Neural progenitor cell (in vitro differentiated cells): ENCODE data around the gene MIS18A.

ENCODE experiments used
- EZH2 ChIP-seq: fragments of 200-600 bp; sonication (generic); IDR thresholded peaks from 2 replicates; pipeline ENCODE4 v1.6.1; 2017; ENCODE audit warnings: antibody characterized with exemption, mild to moderate bottlenecking, moderate library complexity
- EZH2phosphoT487 ChIP-seq: fragments of 200-600 bp; sonication (generic); IDR thresholded peaks from 2 replicates; pipeline ENCODE4 v1.6.1; 2017; ENCODE audit warnings: antibody characterized with exemption
- TF ChIP-seq, protein P1 (sequence below): fragments of 200-600 bp; sonication (generic); IDR thresholded peaks from 2 replicates; pipeline ENCODE4 v1.5.1; 2017; ENCODE audit warnings: antibody characterized with exemption, mild to moderate bottlenecking

DNA sequence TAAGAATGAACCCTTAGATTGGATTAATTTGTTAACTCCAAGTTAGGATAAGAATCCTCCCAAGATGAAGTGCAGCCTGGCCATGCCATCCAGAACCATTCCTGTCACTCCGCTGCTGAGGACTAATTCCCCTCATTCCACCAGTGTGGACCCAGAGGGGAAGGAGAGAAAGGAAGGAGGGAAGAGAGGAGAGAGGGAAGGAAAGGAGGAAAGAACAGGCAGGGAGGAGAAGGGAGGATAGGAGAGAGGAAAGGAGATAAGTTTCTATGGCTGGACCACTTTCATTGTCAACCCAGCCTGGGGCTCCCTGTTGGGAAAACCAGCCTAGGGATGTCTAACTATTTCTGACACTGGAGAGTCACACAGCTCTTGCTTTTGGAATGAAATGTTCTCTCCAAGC is 24.5 kb upstream of the MIS18A start:
- TF ChIP-seq, protein P1, sequence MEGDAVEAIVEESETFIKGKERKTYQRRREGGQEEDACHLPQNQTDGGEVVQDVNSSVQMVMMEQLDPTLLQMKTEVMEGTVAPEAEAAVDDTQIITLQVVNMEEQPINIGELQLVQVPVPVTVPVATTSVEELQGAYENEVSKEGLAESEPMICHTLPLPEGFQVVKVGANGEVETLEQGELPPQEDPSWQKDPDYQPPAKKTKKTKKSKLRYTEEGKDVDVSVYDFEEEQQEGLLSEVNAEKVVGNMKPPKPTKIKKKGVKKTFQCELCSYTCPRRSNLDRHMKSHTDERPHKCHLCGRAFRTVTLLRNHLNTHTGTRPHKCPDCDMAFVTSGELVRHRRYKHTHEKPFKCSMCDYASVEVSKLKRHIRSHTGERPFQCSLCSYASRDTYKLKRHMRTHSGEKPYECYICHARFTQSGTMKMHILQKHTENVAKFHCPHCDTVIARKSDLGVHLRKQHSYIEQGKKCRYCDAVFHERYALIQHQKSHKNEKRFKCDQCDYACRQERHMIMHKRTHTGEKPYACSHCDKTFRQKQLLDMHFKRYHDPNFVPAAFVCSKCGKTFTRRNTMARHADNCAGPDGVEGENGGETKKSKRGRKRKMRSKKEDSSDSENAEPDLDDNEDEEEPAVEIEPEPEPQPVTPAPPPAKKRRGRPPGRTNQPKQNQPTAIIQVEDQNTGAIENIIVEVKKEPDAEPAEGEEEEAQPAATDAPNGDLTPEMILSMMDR = no peak
- no peak for TF ChIP-seq EZH2
- TF ChIP-seq EZH2phosphoT487 = no peak
